ENCODE data around the gene NR3C2. TPM values are rescaled to one million over a fixed set of nuclear protein-coding genes. Genes with fewer than 3 reads are reported as not detected.

NR3C2 gene
- total RNA-seq, 2 donors from 2014 or later = 7.1 to 7.8 TPM

GRCh38 chr4:148415500-148415899 is 26.7 kb downstream of the NR3C2 start:
- no peak overlapping the region for H3K27ac Mint-ChIP-seq
- H3K27me3 Mint-ChIP-seq = no peaks in the 10 kb centered on the region
- H3K4me3 Mint-ChIP-seq = no peak overlapping the region
- H3K36me3 Mint-ChIP-seq (ENCODE audit: low read depth) = peaks cover 10% of the 10 kb centered on the region
- no peak for ATAC-seq (replicated peaks)
- H3K4me1 Mint-ChIP-seq = peaks cover 19% of the 10 kb centered on the region
- no peaks in the 10 kb centered on the region for H3K9me3 Mint-ChIP-seq

DNA sequence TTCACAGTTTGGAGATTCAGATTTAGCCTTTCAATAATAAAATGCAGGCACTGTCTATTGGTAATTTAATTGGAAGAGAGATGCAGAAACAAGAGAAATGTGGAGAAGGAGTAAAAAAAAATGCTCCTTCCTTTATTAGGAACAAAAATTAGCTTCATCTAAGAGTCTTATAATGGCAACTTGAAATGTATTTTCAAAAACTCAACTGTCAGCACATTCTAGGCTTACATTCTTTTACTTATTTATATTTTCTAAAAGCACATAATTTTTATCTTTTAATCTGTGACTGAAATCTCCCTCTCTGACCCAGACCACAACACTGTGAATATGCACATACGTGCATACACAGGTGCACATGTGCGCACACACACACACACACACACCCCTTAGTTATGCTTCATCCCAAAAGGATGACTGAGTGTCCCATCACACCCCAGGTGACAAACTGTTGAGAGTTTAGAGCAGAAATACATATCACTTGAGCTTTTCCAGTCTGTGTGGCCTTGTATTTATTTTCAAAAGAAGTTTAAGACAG is 29.7 kb downstream of the NR3C2 start:
- no peak overlapping the region for H3K4me3 Mint-ChIP-seq
- no peaks in the 10 kb centered on the region for H3K27me3 Mint-ChIP-seq
- H3K4me1 Mint-ChIP-seq = peaks cover 19% of the 10 kb centered on the region
- peaks cover 10% of the 10 kb centered on the region for H3K36me3 Mint-ChIP-seq (ENCODE audit: low read depth)
- no peak for ATAC-seq (replicated peaks)
- no peak overlapping the region for H3K27ac Mint-ChIP-seq
- H3K9me3 Mint-ChIP-seq = no peaks in the 10 kb centered on the region

DNA sequence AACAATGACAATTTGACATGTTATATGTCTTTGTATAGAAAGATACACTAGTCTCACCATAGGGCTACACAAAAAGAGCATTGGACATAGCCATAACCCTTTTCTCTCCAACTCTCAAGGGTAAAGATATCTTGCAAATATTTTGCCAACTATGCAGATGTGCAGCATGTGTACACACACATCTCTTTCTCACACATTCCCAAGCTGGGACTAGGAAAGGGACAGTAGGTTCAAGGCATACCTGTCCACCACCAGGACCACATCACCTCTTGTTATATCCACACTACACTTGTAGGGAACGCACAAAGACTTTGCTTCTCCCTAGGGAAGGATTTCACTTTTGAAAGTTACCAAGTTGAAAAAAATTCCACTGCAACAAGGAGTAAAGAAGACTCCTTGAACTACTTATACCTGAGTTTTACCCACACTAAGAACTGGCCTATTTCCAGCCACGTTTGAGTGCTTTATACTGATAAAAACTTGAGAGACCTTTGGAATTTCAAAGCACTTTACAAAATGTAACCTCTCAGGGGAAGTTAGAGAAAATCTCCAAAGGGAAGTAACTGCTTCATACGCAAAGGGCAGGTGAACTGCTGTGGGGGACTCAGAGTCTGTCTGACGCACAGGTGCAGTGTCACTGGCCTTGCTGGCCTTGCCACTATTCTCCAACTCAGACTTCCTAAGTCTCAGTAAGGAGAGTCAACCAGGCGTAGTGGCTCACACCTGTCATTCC is 36.9 kb downstream of the NR3C2 start:
- Mint-ChIP-seq H3K9me3 (no peaks in the 10 kb centered on the region), H3K27ac (no peak overlapping the region), H3K36me3 (ENCODE audit: low read depth) (no peaks in the 10 kb centered on the region), H3K4me1 (no peaks in the 10 kb centered on the region), H3K4me3 (no peak overlapping the region), H3K27me3 (no peaks in the 10 kb centered on the region)
- no peak for ATAC-seq (replicated peaks)

- Mint-ChIP-seq H3K27ac (no peak overlapping the region), H3K36me3 (ENCODE audit: low read depth) (no peaks in the 10 kb centered on the region), H3K4me1 (peaks cover 5% of the 10 kb centered on the region), H3K4me3 (no peak overlapping the region), H3K27me3 (no peaks in the 10 kb centered on the region), H3K9me3 (no peaks in the 10 kb centered on the region)
- ATAC-seq (replicated peaks) = no peak
Measured at GRCh38 chr4:148398988-148399387, 43.2 kb downstream of the NR3C2 start.

DNA sequence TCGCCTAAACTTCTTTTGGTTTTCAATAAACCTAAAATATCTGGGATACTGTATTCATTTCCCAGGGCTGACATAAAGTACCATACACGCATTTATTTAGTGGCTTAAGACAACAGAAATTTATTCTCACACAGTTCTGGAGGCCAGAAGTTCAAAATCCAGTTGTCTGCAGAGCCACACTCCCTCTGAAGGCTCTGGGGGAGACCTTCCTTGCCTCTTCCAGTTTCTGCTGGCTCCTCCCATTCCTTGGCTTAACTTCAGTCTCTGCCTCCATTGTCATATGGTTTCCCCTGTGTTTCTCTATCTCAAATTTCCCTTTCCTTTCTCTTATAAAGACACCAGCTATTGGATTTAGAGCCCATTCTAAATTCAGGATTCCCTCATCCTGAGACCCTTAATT is 44.4 kb downstream of the NR3C2 start:
- H3K9me3 Mint-ChIP-seq = no peaks in the 10 kb centered on the region
- ATAC-seq (replicated peaks) = no peak
- no peaks in the 10 kb centered on the region for H3K36me3 Mint-ChIP-seq (ENCODE audit: low read depth)

GRCh38 chr4:148396986-148397673 is 45.1 kb downstream of the NR3C2 start:
- Mint-ChIP-seq H3K27me3 (no peaks in the 10 kb centered on the region), H3K4me1 (peaks cover 5% of the 10 kb centered on the region), H3K4me3 (no peak overlapping the region), H3K36me3 (ENCODE audit: low read depth) (no peaks in the 10 kb centered on the region), H3K9me3 (no peaks in the 10 kb centered on the region), H3K27ac (no peak overlapping the region)
- no peak for ATAC-seq (replicated peaks)

More for the DNA sequence above, 44.4 kb downstream of the NR3C2 start:
- no peaks in the 10 kb centered on the region for H3K27me3 Mint-ChIP-seq
- H3K27ac Mint-ChIP-seq = no peak overlapping the region
- H3K4me3 Mint-ChIP-seq = no peak overlapping the region
- peaks cover 5% of the 10 kb centered on the region for H3K4me1 Mint-ChIP-seq

GRCh38 chr4:148395771-148396170 is 46.4 kb downstream of the NR3C2 start:
- ATAC-seq (replicated peaks) = no peak
- no peaks in the 10 kb centered on the region for H3K9me3 Mint-ChIP-seq
- peaks cover 5% of the 10 kb centered on the region for H3K4me1 Mint-ChIP-seq
- H3K27me3 Mint-ChIP-seq = no peaks in the 10 kb centered on the region
- H3K36me3 Mint-ChIP-seq (ENCODE audit: low read depth) = no peaks in the 10 kb centered on the region
- peak overlapping the region; percentile 46 for H3K27ac Mint-ChIP-seq
- H3K4me3 Mint-ChIP-seq = no peak overlapping the region

GRCh38 chr4:148391056-148391455 is 51.2 kb downstream of the NR3C2 start:
- Mint-ChIP-seq H3K27me3 (no peaks in the 10 kb centered on the region), H3K4me3 (no peak overlapping the region), H3K4me1 (peaks cover 8% of the 10 kb centered on the region), H3K36me3 (ENCODE audit: low read depth) (no peaks in the 10 kb centered on the region), H3K9me3 (no peaks in the 10 kb centered on the region), H3K27ac (no peak overlapping the region)
- ATAC-seq (replicated peaks) = peak; percentile 60

DNA sequence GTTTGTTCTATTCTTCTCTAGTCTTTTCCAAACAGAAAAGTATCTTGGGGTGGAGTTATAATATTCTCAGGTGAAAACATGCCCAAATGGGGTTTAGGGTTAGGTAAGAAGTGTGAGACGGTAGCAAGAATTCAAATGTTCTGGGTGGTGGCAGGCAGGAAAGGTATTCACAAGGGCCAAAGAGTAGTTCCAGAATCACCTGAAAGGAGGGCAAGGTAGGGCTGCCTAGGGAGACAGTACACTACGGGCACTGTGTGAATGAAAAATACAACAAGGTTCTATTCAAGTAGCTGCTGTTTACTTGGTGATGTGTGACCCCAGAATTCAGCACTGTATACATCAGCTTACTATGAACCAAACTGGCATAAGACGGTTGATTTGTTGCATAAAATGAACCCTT is 51.9 kb downstream of the NR3C2 start:
- Mint-ChIP-seq H3K27me3 (no peaks in the 10 kb centered on the region), H3K9me3 (no peaks in the 10 kb centered on the region), H3K36me3 (ENCODE audit: low read depth) (no peaks in the 10 kb centered on the region), H3K4me3 (no peak overlapping the region), H3K27ac (no peak overlapping the region), H3K4me1 (peaks cover 13% of the 10 kb centered on the region)
- no peak for ATAC-seq (replicated peaks)

DNA sequence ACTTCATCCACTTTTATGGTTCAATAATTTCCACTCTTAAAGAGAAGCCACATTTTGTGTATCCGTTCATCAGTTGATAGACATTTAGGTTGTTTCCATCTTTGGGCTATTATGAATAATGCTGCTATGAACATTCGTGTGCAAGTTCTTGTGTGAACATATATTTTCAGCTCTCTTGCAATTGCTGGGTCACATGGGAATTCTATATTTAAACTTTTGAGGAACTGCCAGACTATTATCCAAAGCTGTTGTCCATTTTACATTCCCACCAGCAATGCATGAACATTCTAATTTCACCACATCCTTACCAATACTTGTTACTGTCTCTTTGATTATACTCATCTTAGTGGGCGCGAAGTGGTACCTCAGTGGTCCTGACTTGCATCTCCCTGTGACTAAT is 61.9 kb downstream of the NR3C2 start:
- no peak for ATAC-seq (replicated peaks)
- H3K27ac Mint-ChIP-seq = no peak overlapping the region
- peaks cover 28% of the 10 kb centered on the region for H3K4me1 Mint-ChIP-seq
- peaks cover 4% of the 10 kb centered on the region for H3K9me3 Mint-ChIP-seq
- no peaks in the 10 kb centered on the region for H3K27me3 Mint-ChIP-seq
- no peak overlapping the region for H3K4me3 Mint-ChIP-seq
- H3K36me3 Mint-ChIP-seq (ENCODE audit: low read depth) = no peaks in the 10 kb centered on the region

- Mint-ChIP-seq H3K9me3 (peaks cover 4% of the 10 kb centered on the region), H3K27me3 (no peaks in the 10 kb centered on the region), H3K4me3 (peak overlapping the region; percentile 81), H3K27ac (peak overlapping the region; percentile 92), H3K36me3 (ENCODE audit: low read depth) (no peaks in the 10 kb centered on the region), H3K4me1 (peaks cover 23% of the 10 kb centered on the region)
- peak; percentile 50 for ATAC-seq (replicated peaks)
Measured at GRCh38 chr4:148376151-148376550, 66.1 kb downstream of the NR3C2 start.

- Mint-ChIP-seq H3K27ac (peak overlapping the region; percentile 92), H3K36me3 (ENCODE audit: low read depth) (no peaks in the 10 kb centered on the region)
Measured at GRCh38 chr4:148375584-148375983, 66.6 kb downstream of the NR3C2 start.

GRCh38 chr4:148373093-148373492 is 69.1 kb downstream of the NR3C2 start:
- Mint-ChIP-seq H3K36me3 (ENCODE audit: low read depth) (no peaks in the 10 kb centered on the region), H3K9me3 (no peaks in the 10 kb centered on the region), H3K4me1 (peaks cover 20% of the 10 kb centered on the region), H3K27ac (no peak overlapping the region), H3K27me3 (no peaks in the 10 kb centered on the region), H3K4me3 (no peak overlapping the region)
- ATAC-seq (replicated peaks) = no peak

More at GRCh38 chr4:148375584-148375983, 66.6 kb downstream of the NR3C2 start:
- Mint-ChIP-seq H3K9me3 (peaks cover 4% of the 10 kb centered on the region), H3K4me3 (peak overlapping the region; percentile 81), H3K27me3 (no peaks in the 10 kb centered on the region), H3K4me1 (peaks cover 23% of the 10 kb centered on the region)
- ATAC-seq (replicated peaks) = no peak

- H3K36me3 Mint-ChIP-seq (ENCODE audit: low read depth) = no peaks in the 10 kb centered on the region
- ATAC-seq (replicated peaks) = no peak
- no peak overlapping the region for H3K4me3 Mint-ChIP-seq
- H3K27me3 Mint-ChIP-seq = no peaks in the 10 kb centered on the region
- H3K4me1 Mint-ChIP-seq = peaks cover 12% of the 10 kb centered on the region
- H3K9me3 Mint-ChIP-seq = no peaks in the 10 kb centered on the region
- H3K27ac Mint-ChIP-seq = no peak overlapping the region
Measured at GRCh38 chr4:148369919-148370318, 72.3 kb downstream of the NR3C2 start.

- no peaks in the 10 kb centered on the region for H3K36me3 Mint-ChIP-seq (ENCODE audit: low read depth)
- H3K27me3 Mint-ChIP-seq = no peaks in the 10 kb centered on the region
- peaks cover 12% of the 10 kb centered on the region for H3K4me1 Mint-ChIP-seq
- no peak for ATAC-seq (replicated peaks)
- no peak overlapping the region for H3K4me3 Mint-ChIP-seq
- H3K27ac Mint-ChIP-seq = no peak overlapping the region
- no peaks in the 10 kb centered on the region for H3K9me3 Mint-ChIP-seq
Measured at GRCh38 chr4:148367756-148368155, 74.5 kb downstream of the NR3C2 start.

Measured in activated T-helper 17 cell treated with anti-CD3 and anti-CD28 coated beads, Interleukin-2, amount 50 U/mL, for 72 hours (primary cell).